Prostate gland (tissue), 2 donors: ENCODE results near the gene PCDHB9.

ENCODE experiments used
- CTCF ChIP-seq, 4 experiments: fragments of 200-600 bp in 2 of 4; fragments of 450-650 bp in 2 of 4; sonication (generic) in 2 of 4; IDR thresholded peaks; 1 replicate in 3 of 4; 2 replicates in 1 of 4; pipeline ENCODE4 v1.5.1; 2016 to 2019; ENCODE audit warnings: antibody characterized with exemption in 4 of 4, mild to moderate bottlenecking in 2 of 4, moderate library complexity in 2 of 4
- POLR2AphosphoS5 ChIP-seq: sonication (generic); formaldehyde crosslinking; IDR thresholded peaks from one replicate; pipeline ENCODE4 v1.6.1; 2017; ENCODE audit warnings: antibody characterized with exemption

DNA sequence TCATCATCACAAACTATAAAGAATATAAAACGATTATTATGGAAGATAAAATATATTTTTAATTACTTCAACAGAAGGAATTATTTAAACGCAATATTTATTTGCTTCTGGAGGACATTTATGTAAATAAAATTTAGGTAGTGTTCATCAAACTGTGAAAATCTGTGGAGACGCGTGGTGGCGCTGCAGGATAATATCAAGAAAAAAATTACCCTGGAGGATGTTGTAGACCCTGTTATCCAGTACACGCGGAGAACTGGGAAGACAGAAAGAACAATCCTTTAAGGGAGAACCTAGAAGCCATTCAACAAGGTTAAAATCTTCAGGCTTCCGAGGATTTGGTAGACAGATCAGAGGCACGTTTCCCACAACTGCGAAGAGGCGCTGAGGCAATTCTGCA, 21.5 kb downstream of the PCDHB9 start, which contains the start of gene PCDHB12:
- TF ChIP-seq POLR2AphosphoS5, result no peak
- TF ChIP-seq CTCF (IDR thresholded peaks at IDR 0.05), result no peak
